Measurements from ENCODE around the gene STON2.
"Not testable (repeated sequence)": the region's sequence is repeated elsewhere in the genome, so short reads cannot be mapped to it uniquely, and the experiment has no call there.

Gene STON2

GRCh38 chr14:81400202-81400678, at the start of gene STON2:
STON2 (minus strand) TSS chr14:81400324; CDS start chr14:81398382, 1,942 bp downstream.
- no peak for DNase-seq (ENCODE audit: low spot score)

GRCh38 chr14:81449576-81449975, 49.5 kb upstream of the STON2 start:
- no peak for DNase-seq (ENCODE audit: low spot score)

DNA sequence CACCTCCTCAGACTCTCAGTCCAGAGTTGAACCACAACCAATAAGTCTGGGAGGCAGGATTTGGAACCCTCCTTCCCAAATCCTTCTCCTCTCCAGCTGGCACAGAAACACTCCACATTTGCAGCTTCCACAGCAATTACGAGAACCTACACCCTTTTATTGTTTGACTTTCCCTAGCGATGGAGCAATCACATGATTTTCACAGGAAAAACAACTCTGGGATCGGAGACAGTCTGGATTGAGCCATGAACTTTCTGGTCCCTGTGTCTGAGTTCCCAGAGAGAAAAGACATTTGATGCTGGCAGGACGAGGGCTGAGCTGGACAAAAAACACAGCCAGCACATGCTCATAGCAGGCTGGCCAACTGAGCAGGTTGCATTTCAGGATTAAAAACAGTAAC, 49.0 kb upstream of the STON2 start:
- DNase-seq (ENCODE audit: low spot score) = no peak

DNA sequence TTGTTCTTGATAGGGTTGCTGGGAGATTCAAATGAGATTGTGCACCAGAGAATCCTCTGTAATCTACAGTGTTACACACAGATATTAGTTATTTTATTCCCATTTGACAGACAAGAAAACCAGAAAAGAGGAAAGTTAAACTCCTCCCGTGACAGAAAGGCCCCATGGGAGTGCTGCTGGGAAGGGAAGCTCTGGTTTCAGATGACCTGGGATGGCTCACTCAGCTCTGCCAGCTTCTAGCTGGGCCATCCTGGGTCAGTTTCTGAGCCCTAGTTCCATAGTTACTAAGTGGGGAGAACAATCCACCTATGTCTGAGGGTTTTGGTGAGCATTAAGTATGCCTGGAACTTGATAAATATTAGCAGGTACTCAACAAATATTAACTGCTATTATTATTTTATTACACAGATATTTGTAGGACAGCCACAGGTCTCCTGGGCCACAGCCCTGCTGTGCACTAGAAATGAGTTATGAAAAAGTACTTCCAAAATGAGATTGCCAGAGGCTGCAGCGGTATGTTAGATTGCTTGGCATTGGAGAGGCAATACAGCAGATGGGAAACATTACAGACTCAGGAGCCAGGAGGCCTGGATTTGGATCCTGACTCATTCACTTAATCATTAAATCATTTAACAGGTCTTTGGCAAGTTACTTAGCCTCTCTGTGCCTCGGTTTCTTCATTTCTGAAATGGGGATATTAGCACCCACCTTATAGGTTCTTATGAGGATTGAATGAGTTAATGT, 47.1 kb upstream of the STON2 start:
- DNase-seq (ENCODE audit: low spot score) = no peak

GRCh38 chr14:81446279-81447007, 46.3 kb upstream of the STON2 start:
- no peak for DNase-seq (ENCODE audit: low spot score)

DNA sequence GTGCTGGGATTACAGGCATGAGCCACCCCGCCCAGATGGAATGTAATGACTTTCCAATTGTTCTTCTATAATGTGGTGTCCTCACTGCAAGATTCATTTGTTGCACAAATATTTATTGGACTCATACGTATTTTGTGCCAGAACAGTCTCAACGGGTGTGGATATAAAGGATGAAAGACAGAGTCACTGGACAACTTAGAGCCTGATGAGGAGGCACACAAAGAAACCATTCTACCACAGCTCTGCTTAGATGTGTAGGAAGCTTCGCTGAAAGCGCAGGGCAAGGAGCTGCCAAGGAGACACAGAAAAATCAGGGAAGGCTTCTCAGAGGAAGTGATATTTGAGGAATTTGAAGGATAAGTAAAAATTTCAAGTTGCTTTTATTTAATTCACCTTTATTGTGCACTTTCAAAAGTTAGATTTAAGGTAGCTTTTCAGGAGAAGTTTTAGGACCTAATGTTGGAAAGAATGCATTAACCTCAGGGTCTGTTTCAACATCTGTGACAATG, 41.6 kb upstream of the STON2 start:
- DNase-seq (ENCODE audit: low spot score) = no peak

- DNase-seq (ENCODE audit: low spot score) = no peak
Measured at GRCh38 chr14:81440041-81440440, 39.9 kb upstream of the STON2 start.

- DNase-seq (ENCODE audit: low spot score) = no peak
Measured at GRCh38 chr14:81437244-81437643, 37.1 kb upstream of the STON2 start.

GRCh38 chr14:81436296-81437138, 36.4 kb upstream of the STON2 start:
- peak; percentile 75 for DNase-seq (ENCODE audit: low spot score)

GRCh38 chr14:81435391-81436295, 35.5 kb upstream of the STON2 start:
- DNase-seq (ENCODE audit: low spot score) = peak; percentile 13

DNA sequence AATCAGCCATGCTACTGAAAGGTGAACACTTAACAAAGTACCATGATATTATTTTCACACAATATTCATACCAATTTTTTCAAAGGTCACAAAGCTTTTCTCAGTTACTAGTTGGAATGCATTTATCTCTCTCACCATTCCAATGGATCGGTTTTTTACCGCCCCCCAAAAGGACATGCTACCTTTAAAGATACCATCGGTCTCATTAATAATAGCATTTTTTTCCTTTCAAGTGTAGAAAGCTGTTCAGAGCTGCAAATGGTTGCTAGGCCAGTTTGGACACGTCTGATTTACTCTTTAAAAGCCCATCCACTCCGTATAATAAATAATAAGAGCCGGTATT, 34.9 kb upstream of the STON2 start:
- DNase-seq (ENCODE audit: low spot score) = no peak

- no peak for DNase-seq (ENCODE audit: low spot score)
Measured at GRCh38 chr14:81434230-81434629, 34.1 kb upstream of the STON2 start.

- no peak for DNase-seq (ENCODE audit: low spot score)
Measured at GRCh38 chr14:81433378-81433777, 33.3 kb upstream of the STON2 start.

GRCh38 chr14:81432219-81432661, 32.1 kb upstream of the STON2 start:
- DNase-seq (ENCODE audit: low spot score) = no peak

DNA sequence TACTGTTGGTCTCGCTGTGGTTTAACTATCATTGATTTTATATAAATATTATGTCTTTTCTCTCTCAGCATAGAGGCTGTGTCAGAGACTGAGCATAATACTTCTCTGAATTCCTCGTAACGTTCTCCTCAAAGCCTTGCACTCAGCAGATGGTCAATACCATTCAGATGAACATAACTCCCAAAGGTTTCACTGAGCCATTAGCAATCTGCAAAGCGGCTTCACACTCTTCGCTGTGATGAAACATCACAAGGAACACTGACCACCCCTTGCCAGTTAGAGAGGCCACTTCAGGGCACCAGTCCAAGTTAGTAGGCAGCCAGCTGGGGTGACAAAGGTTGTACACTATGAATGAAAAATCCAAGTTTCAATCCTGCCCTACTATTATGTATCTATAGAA, 30.1 kb upstream of the STON2 start:
- no peak for DNase-seq (ENCODE audit: low spot score)

- not testable (repeated sequence) for DNase-seq (ENCODE audit: low spot score)
Measured at GRCh38 chr14:81429749-81430148, 29.6 kb upstream of the STON2 start.

DNA sequence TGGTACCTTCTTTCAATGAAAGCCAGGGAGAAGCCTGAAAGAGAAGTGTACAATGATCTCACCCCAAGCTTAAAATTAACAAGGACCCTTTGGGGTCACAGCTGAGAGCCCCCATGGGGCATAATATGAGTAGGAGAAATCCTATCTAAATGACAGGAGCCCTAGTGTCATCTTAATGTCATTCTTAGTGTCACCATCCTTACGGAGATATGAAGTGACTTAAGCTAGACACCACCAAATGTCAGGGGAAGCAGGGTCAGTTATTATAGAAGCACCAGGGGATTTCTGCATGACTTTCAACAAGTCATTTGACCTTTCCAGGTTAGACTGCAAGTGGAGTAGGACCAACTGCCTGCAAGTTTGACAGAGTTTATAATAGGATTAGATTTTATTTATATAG, 28.9 kb upstream of the STON2 start:
- no peak for DNase-seq (ENCODE audit: low spot score)

GRCh38 chr14:81427348-81428058, 27.4 kb upstream of the STON2 start:
- no peak for DNase-seq (ENCODE audit: low spot score)

DNA sequence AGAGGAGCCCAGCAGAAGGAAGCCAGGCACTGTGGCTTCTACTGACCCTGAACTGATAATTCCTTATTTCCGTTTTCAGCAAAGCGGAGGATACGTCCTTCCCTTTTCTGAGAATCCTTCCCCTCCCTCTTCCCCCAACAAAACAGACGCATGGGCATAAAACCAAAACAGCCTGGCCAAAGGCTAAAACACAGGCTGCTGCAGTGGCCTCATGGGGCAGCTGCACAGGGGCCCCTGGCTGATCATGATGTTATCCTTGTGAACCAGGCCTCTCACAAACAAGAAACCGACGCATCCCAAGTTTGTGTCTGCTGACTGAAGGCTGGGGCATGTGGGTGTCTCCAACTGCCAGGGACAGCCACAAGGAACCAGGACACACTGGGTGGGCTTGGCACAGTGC, 23.4 kb upstream of the STON2 start:
- no peak for DNase-seq (ENCODE audit: low spot score)

- DNase-seq (ENCODE audit: low spot score) = no peak
Measured at GRCh38 chr14:81418057-81418790, 18.1 kb upstream of the STON2 start.
